Measurements from ENCODE around the gene MAPKAPK2. TPM values are rescaled to one million over a fixed set of nuclear protein-coding genes. Genes with fewer than 3 reads are reported as not detected.

MAPKAPK2 gene
- total RNA-seq (100 to 1,000 TPM in 5 of 7 donors, 10 to 100 TPM in 2; 82.0 to 129 (median 104) TPM), polyA plus RNA-seq (10 to 100 TPM; 42.2 to 68.1 (median 53.4) TPM)
- long read RNA-seq, donor 1, transcript MAPKAPK2-202 (10 exons, 2,961 nt) = major isoform, 10 of 10 reads
- long read RNA-seq, donor 1, partial matches to known transcripts = 0 of 10 reads
- long read RNA-seq, donor 1, other reads (novel, unspliced or antisense) = 0 of 10 reads
- long read RNA-seq, donor 2, transcript MAPKAPK2-202 (10 exons, 2,961 nt) = major isoform, 7 of 12 reads
- long read RNA-seq, donor 2, partial matches to known transcripts = 5 of 12 reads
- long read RNA-seq, donor 2, other reads (novel, unspliced or antisense) = 0 of 12 reads

- H3K27me3 ChIP-seq (replicated peaks in 1 of 7) = no peaks in the 10 kb centered on the region
- no peak for TF ChIP-seq CTCF (IDR thresholded peaks at IDR 0.05 in 8 of 11, conservative IDR thresholded peaks at IDR 0.05 in 3 of 11)
- peak in 1 of 3 donors; percentile 18 for TF ChIP-seq POLR2A (IDR thresholded peaks at IDR 0.05)
- peak; percentile 80 to 87 (median 85) for TF ChIP-seq POLR2AphosphoS5 (IDR thresholded peaks at IDR 0.05)
- intact Hi-C loops (cut with DNase I; ENCODE audit: low total_unique reads) = no loop called here
- DNase-seq = peak; percentile 94
- H3K36me3 ChIP-seq = peaks cover 0 to 8% (median 0%) of the 10 kb centered on the region in 6 donors
- H3K4me1 ChIP-seq = peaks cover 27 to 88% (median 72%) of the 10 kb centered on the region in 6 donors
- H3K27ac ChIP-seq = peak within 1 kb of the TSS; percentile 88 to 99 (median 96)
- peak within 1 kb of the TSS; percentile 68 to 88 (median 80) for H3K4me3 ChIP-seq
- WGBS, 5 donors = 1% methylated on average over 18 to 82 of the region's 82 CpGs
- no peaks in the 10 kb centered on the region for H3K9me3 ChIP-seq
Measured at GRCh38 chr1:206684478-206685333, at the start of gene MAPKAPK2. TSS of gene MAPKAPK2 (plus strand) at chr1:206684905. CDS start at chr1:206685230, 325 bp downstream.

- intact Hi-C loops (cut with DNase I; ENCODE audit: low total_unique reads) = loop anchor here (10.0 kb wide), 2 partner anchors 279 to 349 kb away; no protein-coding TSS in a partner anchor
- DNase-seq = peak; percentile 97
- Histone ChIP-seq H3K36me3 (no peaks in the 10 kb centered on the region), H3K9me3 (no peaks in the 10 kb centered on the region), H3K4me1 (peaks cover 8 to 46% (median 28%) of the 10 kb centered on the region in 6 donors), H3K4me3 (peak within 1 kb of the TSS; percentile 68 to 96 (median 86)), H3K27ac (peak within 1 kb of the TSS in 7 of 8 donors; percentile 56 to 80 (median 68)), H3K27me3 (replicated peaks in 1 of 7) (peaks cover 0 to 11% (median 0%) of the 10 kb centered on the region in 7 donors)
- 0 to 1% (median 1%) methylated on average over 43 to 84 of the region's 84 CpGs for WGBS, 5 donors
- TF ChIP-seq POLR2AphosphoS5 (IDR thresholded peaks at IDR 0.05) = peak; percentile 91 to 97 (median 92)
- peak in 1 of 3 donors; percentile 56 for TF ChIP-seq POLR2A (IDR thresholded peaks at IDR 0.05)
- peak in 7 of 11 experiments; percentile 5 to 49 (median 31) for TF ChIP-seq CTCF (IDR thresholded peaks at IDR 0.05 in 8 of 11, conservative IDR thresholded peaks at IDR 0.05 in 3 of 11)
Measured at GRCh38 chr1:206635080-206635977, 49.4 kb upstream of the MAPKAPK2 start, which contains the start of gene DYRK3. TSS of gene DYRK3 (plus strand) at chr1:206635536. CDS start at chr1:206635704, 168 bp downstream.

- peak overlapping the region in 7 of 8 donors; percentile 56 to 80 (median 68) for H3K27ac ChIP-seq
- no peak for TF ChIP-seq POLR2A (IDR thresholded peaks at IDR 0.05)
- TF ChIP-seq POLR2AphosphoS5 (IDR thresholded peaks at IDR 0.05) = no peak
- TF ChIP-seq CTCF (IDR thresholded peaks at IDR 0.05 in 8 of 11, conservative IDR thresholded peaks at IDR 0.05 in 3 of 11) = no peak
- H3K4me1 ChIP-seq = peaks cover 8 to 43% (median 28%) of the 10 kb centered on the region in 6 donors
- intact Hi-C loops (cut with DNase I; ENCODE audit: low total_unique reads) = loop anchor here (10.0 kb wide), 2 partner anchors 279 to 349 kb away; no protein-coding TSS in a partner anchor
- H3K9me3 ChIP-seq = no peaks in the 10 kb centered on the region
- H3K27me3 ChIP-seq (replicated peaks in 1 of 7) = peaks cover 0 to 11% (median 0%) of the 10 kb centered on the region in 7 donors
- 2 to 3% (median 3%) methylated on average over 13 to 14 of the region's 14 CpGs for WGBS, 5 donors
- no peak for DNase-seq
- no peaks in the 10 kb centered on the region for H3K36me3 ChIP-seq
- peak overlapping the region; percentile 68 to 96 (median 86) for H3K4me3 ChIP-seq
Measured at GRCh38 chr1:206635978-206636345, 48.7 kb upstream of the MAPKAPK2 start.

Measured in spleen (tissue), 13 donors.